ENCODE measurements around the gene PTPRA.

- TF ChIP-seq POLR2AphosphoS5 (IDR thresholded peaks at IDR 0.05; ENCODE audit: insufficient read depth, low read depth, low read length) (no peak), POLR2A (IDR thresholded peaks at IDR 0.05; ENCODE audit: low read depth, low read length) (no peak), CTCF (IDR thresholded peaks at IDR 0.05; ENCODE audit: extremely low read depth in 1 of 2, insufficient read depth in 1 of 2, low read depth in 1 of 2, low read length in 2 of 2) (no peak)
These were observed 35.0 kb upstream of the PTPRA start for GRCh38 chr20:2838170-2838797.

All from endothelial cell of umbilical vein (primary cell).